Glomerular endothelial cell (primary cell): ENCODE data around the gene CACNA1S. TPM values are rescaled to one million over a fixed set of nuclear protein-coding genes. Genes with fewer than 3 reads are reported as not detected.

Source experiments
- DNase-seq: peaks from one replicate; pipeline ENCODE4 v3.0.0-alpha.2; 2011; ENCODE audit warnings: low read depth, low spot score; ENCODE audit errors: extremely low read depth
- total RNA-seq: library from RNA; depleted of rRNA; stranded (reverse); fragments of >200 nt; gene quantifications from 2 replicates; pipeline ENCODE4 v1.2.3, GENCODE V29; 2015

The CACNA1S gene
- total RNA-seq, 1 donor from 2014 or later, result not detected

DNA sequence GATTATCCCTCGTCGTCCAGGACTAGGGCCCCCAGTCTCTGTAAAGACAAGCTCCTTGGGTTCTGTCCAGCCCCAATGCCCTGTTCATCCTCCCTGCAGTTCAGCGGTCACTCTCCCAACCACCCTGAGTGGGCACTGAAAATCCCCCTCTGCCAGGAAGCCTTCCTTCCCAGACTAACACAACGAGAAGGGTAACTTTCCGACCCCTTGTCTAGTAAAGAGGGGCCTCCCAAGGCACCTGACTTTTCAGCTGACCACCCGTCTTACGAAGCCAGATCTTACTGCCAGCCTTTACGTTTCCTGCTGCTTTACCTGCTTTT, 28.7 kb upstream of the CACNA1S start:
- DNase-seq, result no peak

DNA sequence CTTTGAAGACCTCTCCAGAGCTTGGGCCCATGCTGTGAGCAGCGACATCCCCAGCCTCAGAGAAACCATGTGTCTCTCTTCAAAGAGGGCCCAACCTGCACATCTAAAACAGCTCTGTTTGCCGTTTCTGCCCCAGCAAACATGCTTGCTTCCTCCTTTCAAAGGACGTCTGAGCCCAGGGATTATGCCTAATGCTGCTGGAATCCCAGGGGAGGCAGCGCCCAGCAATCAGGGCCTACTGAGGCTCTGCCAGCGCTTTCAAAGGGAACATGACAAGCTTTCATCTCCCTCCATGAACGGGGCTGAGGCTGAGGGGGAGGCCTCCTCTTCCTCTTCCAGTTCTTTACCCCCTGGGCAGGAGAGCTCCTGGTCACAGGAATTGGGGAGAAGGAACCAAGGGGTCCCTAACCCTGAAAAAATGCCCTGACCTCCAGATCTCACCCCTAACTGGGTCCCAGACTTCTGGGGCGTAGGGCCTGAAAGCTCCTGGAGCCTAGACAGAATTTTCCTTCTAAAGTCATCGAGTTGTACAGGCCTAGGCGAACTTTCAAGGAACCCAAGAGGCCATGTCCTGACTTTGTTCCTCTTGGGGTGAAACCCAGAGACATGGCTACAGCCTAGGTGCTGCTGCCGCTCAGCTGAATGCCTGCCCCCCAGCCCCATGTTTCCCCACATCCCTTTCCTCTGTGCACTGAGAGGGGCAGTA, 28.2 kb upstream of the CACNA1S start:
- DNase-seq, result no peak

DNA sequence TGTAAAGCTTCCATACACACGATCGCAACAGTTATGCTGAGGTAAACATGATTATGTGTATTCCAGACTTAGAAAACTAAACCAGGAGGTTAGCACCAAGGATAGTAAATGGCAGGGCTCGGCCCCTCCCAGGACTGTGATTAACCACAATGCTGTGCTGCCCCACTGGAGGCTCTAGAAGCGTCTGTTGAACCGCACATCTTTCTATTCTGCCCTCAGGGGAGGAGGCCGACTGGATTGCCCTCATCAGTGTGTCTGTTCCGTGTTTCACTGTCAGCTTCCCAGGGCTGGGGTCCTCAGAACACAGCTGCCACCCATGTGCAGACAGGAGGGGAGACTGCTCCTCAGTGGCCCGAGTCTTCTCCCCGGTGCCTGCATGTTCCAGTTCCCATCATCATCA, 27.5 kb upstream of the CACNA1S start:
- DNase-seq, result no peak

DNA sequence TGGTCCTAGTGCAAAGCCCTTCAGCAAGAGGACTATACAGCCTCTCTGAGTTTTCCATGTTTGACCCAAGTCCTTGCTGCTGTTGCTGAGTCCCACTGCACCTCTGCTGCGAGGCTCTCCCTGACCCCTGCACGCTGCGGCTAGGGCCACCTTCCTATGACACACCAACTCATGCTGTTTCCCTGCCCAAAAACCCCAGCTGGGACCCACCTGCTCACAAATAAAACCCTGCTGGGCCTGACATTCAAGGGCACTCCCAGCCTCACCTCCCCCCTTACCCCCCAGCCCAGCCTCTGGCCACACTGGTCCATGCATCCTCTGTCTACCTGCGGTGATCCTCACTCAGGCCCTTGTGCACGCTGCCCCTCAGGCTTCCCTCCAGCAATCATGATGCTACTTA, 27.1 kb upstream of the CACNA1S start:
- DNase-seq, result no peak

DNA sequence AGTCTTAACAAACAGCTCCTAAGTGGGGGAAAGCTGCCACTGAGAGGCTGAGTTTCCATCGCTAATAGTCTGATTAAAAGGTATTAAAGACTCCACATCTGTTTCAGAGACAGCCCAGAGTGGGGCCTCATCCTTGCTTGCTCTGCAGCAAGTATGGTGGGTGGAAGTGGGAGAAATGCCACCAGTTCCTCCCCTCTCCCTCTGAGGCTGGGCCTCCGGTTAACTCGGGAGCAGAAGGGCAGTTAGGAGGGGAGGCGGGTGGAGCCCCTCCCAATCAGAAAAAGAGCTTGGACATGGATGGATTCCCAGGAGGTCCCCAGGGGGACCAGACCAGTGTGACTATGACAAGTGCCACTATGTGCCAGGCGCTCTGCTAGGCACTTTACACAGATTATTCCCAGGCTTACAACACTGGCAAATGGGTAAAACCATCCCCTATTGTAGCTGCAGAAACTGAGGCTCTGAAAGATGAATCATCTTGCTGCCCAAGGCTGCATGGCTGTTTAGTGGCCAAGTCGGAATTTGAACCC, 26.1 kb upstream of the CACNA1S start:
- DNase-seq, result no peak

DNA sequence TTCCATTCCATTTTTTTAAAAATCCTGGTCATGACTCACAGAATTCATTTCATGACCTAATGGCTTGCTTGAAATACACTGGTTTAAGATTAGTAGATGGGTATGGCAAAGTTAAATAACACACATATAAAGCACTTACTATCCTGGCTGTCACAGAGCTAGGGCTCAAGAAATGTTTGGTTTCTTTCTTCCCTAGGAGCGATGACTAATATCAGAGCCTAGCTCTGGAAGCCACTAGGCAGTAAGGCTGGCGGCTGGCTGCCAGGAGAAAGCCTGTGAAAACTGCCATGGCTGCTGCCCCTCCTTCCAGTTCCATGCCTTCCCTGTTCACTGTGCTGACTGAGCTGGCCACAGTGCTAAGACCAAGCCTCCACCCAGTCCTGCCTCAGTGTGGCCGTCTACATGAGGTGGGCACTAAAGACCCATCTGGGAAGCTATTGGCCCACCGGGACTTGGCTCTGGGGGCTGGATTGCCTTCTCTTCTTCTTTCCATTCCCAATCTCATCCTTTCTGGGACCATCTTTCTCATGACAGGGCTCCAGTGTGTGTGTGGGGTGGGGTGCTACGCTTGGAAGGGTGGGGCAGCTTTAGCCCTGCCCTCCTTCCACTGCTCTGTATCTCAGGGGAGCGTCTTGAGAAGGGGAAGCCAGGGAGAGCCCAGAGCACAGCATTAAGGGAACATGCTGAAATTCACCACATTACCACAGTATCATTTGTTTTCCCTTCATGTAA, 25.5 kb upstream of the CACNA1S start:
- DNase-seq, result no peak

DNA sequence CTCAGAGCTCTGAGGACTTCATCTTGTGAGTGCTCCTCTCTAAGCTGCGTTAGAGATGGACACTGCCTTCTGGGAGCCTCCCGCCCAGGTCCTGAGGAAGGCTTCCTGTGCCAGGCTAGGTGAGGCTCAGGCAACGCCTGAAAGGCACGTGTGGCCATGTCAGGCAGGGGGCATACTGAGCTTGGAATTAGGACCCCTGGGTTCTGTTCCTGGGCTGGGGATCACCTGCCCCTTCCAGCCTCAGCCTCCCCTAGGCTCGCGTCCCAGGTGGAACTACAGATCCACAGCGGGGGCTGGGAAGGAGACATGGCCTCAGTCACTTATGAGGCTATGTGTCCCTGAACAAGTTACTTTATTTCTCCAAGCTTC, 24.8 kb upstream of the CACNA1S start:
- no peak for DNase-seq

DNA sequence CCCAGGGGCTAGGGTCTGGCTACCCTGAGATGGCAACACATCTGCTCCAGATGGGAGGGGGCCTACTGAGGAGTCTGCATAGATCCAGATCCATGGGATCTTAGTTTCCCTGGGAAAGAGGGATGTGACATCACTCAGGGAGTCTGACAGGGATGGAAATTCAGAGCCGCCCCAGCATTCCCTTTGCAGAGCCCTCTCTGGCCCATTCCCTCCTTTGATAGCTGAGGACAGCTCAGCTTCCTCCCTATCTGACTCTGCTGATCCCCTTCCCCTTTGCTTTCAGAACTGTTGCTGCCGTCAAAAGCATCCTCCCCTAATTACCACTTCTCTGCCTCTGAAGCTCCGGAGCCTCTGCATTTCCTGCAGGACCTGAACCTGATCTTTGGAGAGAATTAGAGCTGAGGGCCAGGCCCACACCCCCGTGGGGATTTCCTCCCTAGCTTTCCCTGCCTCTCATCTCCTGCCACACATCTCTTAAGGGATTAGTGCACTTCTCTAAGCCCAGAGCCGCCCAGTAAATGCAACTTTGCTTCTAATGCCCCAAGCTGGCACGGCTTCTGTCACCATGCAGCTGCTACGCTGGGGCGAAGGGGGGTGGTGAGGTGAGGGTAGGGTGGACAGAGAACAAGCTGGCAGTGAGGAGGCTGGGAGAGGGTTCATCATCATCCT, 24.3 kb upstream of the CACNA1S start:
- DNase-seq, result no peak

DNA sequence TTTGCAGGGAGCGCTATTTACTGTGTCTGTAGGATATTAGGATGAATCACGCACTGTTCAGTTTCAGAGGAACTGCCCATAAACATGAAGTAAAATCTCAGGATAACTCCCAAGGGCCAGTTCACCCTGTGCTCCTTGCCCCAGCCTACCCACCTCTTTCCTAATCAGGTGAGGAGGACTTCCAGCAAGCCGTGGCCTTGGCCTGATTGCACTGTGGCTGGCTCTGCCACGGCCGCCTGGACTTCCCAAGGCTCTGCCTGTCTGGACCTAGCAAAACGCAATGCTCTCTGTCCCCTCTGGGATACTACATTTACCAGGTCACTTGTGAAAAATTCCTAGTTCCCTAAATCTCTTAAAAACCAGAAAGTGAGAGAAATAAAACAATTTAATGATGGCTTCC, 22.2 kb upstream of the CACNA1S start:
- no peak for DNase-seq

DNA sequence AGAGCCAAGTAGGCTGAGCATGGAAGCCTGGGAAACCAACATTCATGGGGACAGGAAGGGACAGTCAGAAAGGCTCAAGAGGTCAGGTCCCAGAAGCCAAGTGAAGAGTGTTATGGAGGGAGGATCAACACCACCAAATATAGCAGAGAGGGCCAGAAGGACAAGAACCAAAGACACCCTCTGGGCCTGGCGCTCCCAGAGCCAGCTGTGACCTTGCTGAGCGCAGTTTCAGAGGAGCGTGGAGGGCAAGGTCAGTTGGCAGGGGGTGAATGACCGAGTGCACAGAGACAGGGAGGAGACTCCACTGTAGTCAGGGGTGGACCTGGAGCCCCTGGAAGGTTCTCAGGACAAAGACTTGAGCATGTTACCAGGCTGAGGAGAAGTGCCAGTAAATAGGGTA, 19.2 kb upstream of the CACNA1S start:
- no peak for DNase-seq

DNA sequence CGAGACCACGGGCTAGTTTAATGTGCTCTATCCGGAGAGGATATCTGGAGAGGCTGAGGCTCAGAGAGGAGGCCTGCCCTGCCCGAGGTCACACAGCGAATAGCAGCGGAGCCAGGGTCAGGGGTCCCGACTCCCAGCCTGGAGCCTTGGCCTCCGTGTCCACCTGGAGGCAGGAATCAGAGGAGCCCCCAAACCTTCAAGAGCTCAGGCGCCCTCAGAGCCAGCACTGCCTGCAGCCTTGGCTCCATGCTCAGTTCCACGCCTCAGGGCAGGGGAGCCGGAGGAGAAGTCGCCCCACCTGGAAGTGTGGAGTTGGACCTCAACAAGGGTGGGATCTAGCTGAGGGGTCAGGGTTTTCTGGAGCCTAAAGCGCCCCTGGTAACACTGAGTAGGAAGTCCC, 16.7 kb upstream of the CACNA1S start:
- DNase-seq, result no peak

DNA sequence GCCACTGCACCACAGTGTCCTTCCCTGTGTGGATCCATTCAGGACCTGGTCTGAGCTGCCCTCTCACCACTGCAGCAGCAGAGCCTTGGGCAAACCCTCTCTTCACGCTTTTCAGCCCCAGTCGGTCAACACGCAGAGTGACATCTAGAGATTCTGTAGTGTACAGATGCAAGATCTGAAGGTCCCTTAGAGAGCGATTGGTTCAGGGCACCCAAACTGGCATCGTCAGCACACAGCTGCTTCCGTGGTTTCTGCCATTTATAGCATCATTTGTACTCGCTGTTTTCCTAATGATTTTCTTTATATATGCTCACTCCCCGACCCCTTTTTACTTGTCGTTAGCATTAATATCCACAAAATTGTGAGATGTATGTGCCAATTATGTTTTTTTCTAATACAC, 16.2 kb upstream of the CACNA1S start:
- DNase-seq, result no peak

DNA sequence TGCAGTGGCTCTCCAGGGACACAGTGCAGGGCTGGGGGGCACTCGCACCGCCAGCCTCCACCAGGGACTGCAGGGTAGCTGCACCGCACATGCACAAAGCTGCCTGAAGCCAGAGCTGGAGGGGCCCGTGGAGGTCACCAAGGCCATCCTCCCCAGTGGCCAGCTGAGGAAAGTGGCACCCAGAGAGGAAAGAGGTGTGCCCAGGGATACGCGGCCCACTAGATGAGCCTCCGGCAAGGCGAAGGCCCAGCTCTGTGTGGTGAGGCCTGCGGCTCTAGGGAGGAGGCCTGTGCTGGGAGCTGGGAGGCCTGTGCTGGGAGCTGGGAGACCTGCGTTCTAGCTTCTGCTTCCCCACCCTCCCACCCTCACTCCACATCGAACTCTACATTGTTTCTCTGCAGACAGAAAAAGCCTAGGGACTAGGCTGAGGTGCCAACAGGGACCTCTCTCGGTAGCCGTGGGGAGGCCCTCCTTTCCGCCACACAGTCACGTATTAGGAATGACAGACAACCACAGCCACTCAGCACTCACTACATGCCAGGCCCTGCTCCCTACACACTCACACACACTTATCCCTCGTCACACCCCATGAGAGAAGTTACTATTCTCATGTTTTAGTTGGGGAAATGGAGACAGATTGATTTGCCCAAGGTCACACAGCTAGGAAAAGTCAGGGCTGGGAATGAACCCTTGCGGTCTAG, 15.7 kb upstream of the CACNA1S start:
- no peak for DNase-seq

DNA sequence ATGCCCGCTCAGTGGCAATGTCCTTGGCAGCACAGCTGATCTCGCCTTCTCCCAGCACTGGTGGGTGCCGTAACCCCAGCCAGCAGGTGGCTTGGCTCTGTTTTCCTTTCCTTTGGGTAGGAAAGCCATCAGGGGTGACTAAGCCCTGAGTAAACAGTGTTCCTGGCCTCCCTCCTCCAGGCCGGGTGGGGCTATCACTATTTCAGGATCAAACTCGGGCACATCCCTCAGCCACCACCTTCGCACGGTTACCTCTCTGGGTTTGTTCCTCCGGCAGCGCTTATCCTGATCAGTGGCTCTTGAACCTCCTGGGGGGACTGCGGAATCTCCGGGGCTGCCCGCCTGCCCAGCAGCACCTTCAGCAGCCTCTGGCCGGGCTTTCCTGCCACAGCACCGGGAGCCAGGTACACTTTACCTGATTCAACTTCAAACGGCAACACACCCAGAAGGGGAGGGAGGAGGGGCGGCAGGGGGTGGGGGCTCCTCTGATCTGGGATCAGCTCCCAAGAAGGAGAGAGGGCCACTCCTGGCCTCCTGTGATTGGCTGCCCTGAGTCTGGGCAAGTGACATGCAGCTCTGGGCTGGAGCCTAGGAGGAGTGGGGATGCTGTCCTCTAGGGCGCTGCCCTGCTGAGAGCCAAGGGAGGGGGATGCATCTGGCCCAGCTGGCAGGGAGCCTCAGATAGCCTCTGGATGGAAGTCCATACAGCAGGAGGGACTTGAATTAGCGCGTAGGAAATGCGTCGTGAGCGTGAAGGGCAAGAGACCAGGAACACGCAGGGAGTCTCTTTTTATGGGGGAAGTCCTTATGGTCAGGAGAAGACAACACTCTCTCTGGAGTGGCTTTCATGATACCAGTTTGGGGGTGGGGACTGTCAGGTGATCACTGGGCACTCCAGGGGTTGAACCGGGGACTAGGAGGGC, 14.9 kb upstream of the CACNA1S start, which contains the start of gene ASCL5:
Gene ASCL5 (minus strand): TSS at position 353 of the 923 bp plus-strand sequence. CDS start 11,812 bp downstream, outside the sequence.
- DNase-seq, result no peak

DNA sequence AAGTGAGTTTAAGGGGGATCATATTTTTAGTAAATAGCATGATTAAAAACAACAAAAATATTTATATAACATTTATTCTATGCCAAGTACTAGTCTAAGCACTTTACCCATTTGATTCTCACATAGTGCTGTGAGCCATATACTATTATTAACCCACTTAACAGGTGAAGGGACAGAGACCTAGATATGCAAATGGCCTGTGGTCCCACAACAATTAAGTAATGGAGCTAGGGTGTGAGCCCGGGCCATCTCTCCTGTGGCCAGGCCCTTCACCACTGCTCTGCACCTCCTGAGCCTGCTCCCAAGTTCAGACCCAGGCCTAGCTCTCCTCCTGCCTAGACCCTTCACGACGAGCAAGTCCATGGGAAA, 14.2 kb upstream of the CACNA1S start:
- DNase-seq, result no peak

DNA sequence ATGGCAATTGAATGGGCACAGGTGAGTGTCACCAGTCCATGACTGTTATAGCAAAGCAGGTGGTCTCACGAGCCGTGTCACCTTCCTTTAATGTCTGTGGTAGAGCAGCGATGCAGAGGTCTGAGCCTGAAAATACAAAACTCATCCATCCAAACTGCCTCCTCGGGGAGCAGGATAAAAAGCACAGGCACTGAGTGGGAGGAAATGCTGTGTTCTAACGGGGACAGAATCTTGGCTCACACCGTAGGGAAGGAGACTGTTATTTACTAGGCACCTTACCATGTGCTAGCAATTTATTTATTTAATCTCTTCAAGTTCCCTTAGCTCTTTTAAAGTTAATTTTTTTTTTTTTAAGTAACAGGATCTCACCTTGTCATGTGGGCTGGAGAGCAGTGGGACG, 13.6 kb upstream of the CACNA1S start:
- no peak for DNase-seq

DNA sequence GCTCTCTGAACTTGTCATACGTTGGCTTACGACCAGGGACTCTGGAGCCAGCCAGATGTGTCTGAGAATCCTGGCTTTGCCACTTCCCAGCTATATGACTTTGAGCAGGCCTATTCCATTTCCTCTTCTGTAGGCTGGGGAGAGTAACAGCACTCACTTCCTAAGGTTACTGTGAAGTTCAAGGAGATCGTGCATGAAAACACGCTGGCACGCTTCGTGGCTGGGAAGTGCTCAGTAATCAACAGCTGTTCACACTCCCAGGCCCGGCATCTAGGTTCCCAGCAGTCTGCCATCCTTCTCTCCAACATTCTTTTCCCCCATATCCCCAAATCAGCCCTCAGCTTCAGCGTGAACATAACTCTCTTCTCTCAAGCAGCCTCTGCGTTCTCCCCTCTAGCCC, 12.8 kb upstream of the CACNA1S start:
- no peak for DNase-seq

DNA sequence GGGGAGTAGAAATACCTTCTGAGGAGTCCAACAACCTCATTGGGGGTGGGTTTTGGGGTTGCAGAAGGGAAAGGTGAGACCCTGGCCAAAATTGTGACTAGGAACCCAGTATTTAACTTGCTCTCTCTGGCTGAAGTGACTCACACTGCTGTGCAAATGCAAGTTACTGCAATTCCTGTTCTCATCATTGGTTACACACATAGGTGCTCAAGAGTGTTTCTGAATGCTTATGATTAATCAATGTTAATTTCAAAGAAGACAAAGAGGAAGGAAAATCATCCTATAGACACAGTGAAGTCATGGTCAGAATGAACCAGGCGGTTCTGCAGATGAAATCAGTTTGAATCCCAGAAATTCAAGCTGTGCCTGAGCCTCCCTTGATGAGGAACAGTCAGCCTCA, 11.6 kb upstream of the CACNA1S start:
- DNase-seq, result no peak

DNA sequence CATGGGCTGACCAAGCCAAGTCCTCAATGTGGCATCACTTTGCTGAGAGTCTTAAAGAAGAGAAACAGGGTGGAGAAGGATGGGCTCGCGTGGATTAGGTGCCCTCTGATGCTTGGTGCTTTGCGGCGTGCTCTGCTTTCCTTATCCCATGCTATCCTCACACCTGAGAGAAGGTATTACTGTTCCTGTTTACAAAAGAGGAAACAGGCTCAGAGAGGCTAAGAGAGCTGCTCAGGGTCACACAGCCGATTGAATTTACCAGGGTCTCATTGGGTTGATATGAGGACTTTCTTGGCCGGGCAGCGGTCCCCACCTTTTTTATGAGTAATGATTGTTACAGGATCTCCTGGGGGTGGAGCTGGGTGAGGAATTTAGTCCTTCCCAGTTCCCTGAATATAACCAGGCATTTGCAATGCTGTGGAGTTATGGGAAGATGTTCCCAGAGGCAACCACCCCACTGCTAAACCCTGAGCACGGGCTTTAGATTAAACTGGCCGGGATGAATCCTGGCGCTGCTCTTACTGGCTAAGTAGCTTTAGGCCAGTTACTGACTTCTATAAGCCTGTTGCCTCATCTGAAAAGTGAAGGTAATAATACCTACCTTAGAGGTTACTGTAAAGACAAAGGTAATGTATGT, 10.2 kb upstream of the CACNA1S start:
- DNase-seq, result no peak
